MCF 10A (cell line): Measurements from ENCODE around the gene ARF1. TPM values are rescaled to one million over a fixed set of nuclear protein-coding genes. Genes with fewer than 3 reads are reported as not detected.

ENCODE experiments used
- BruUV-seq: library from RNA; stranded (reverse); fragments of 400-500 nt; replicated peaks from 2 replicates; lab custom pipeline; 2021; lab: Mats Ljungman, UMichigan
- CTCF ChIA-PET: fragments of 300-600 bp; sonication (Branson Sonifier 250); formaldehyde crosslinking; extraction: SDS; loops from one replicate; lab custom pipeline; 2021; ENCODE audit warnings: antibody characterized with exemption, inconsistent platforms; lab: Yijun Ruan, JAX
- POLR2A ChIA-PET: fragments of 300-600, 350-650 bp; sonication (Branson Sonifier 250); formaldehyde crosslinking; extraction: SDS; loops from one replicate; lab custom pipeline; 2020; ENCODE audit warnings: antibody characterized with exemption, inconsistent platforms; lab: Yijun Ruan, JAX
- DNase-seq: peaks from one replicate; pipeline ENCODE4 v3.0.0-alpha.2; 2018; ENCODE audit not compliant: unreplicated experiment
- H3K27ac Mint-ChIP-seq: one replicate; pipeline ENCODE4 v1.8.0; 2022; ENCODE audit warnings: mild to moderate bottlenecking, low read depth, mixed read lengths; ENCODE audit not compliant: unreplicated experiment
- H3K27me3 Mint-ChIP-seq: one replicate; pipeline ENCODE4 v1.8.0; 2022; ENCODE audit warnings: mixed read lengths; ENCODE audit not compliant: insufficient read depth, unreplicated experiment
- H3K36me3 Mint-ChIP-seq: one replicate; pipeline ENCODE4 v1.8.0; 2022; ENCODE audit warnings: mild to moderate bottlenecking, moderate library complexity, mixed read lengths; ENCODE audit not compliant: insufficient read depth, unreplicated experiment
- H3K4me1 Mint-ChIP-seq: one replicate; pipeline ENCODE4 v1.8.0; 2022; ENCODE audit warnings: mixed read lengths; ENCODE audit not compliant: insufficient read depth, unreplicated experiment
- H3K4me3 Mint-ChIP-seq: one replicate; pipeline ENCODE4 v1.8.0; 2022; ENCODE audit warnings: mild to moderate bottlenecking, moderate library complexity, mixed read lengths; ENCODE audit not compliant: unreplicated experiment
- H3K9me3 Mint-ChIP-seq: one replicate; pipeline ENCODE4 v1.8.0; 2022; ENCODE audit warnings: mixed read lengths; ENCODE audit not compliant: unreplicated experiment
- intact Hi-C: fragments of 100-400 bp; cut with micrococcal nuclease; formaldehyde crosslinking; loops from 2 replicates; pipeline ENCODE4 v1.14.1; 2022
- total RNA-seq: library from RNA; stranded (reverse); gene quantifications from 2 replicates; pipeline ENCODE4 v1.2.3, GENCODE V29; 2022
- TF ChIP-seq, protein P1 (sequence below): fragments of 200-600 bp; IDR thresholded peaks from one replicate; pipeline ENCODE4 v1.8.0; 2022; ENCODE audit warnings: antibody characterized with exemption, mild to moderate bottlenecking; ENCODE audit not compliant: unreplicated experiment

Gene ARF1
- total RNA-seq, 1 experiment from 2014 or later, result 870 TPM

DNA sequence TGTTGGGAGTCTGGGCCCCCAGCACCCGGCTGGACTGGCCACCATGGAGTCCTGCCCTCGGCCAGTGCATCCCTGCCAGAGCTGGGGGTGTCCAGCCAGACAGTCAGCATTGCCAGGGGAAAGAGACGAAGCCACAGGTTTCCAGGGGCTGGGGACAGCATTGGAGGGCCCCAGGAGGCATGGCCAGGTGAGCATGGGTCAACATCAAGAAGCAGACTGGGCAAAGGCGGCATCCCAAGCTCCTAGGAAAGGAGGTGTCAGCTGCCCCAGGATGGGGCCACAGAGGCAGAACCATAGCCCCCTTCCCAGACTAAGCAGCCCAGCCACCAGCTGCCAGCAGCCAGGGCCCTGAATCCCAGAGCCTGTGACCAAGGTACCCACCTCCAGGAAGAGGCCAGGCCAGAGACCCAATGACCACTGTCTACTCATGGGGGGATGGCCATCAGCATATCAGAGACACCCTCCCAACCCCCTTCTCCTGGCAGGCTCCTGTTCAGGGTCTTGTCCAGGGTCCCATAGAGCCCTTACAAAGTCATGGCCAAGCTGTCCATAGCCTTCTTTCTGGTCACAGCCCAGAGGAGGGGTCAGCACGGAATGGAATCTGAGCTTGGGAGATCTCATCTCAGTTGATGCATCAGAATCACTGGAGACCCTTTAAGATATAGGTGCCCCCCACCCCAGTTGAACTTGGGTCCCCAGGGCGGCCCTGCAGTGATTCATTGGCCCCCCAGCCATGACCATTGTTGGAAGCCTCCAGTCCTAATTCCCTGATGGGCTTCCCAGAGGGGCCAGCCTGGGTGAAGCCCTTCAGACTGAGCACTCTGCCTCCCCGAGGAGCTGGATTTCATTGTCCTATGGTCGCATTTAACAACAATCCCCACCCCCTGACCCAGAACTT, 43.3 kb upstream of the ARF1 start:
- no peaks in the 10 kb centered on the region for H3K27me3 Mint-ChIP-seq
- peaks cover 4% of the 10 kb centered on the region for H3K9me3 Mint-ChIP-seq
- no peaks in the 10 kb centered on the region for H3K36me3 Mint-ChIP-seq
- ChIA-PET POLR2A (interaction anchor here (0.6 kb wide), 1 partner anchor 572 kb away, joined by 4 read pairs; no protein-coding TSS in a partner anchor), CTCF (interaction anchor here (0.7 to 1.2 kb wide), 2 partner anchors 35 to 41 kb away, joined by 3 to 5 read pairs; no protein-coding TSS in a partner anchor)
- no TSS peak for BruUV-seq
- DNase-seq, result no peak
- intact Hi-C loops, result no loop called here
- TF ChIP-seq, protein P1, sequence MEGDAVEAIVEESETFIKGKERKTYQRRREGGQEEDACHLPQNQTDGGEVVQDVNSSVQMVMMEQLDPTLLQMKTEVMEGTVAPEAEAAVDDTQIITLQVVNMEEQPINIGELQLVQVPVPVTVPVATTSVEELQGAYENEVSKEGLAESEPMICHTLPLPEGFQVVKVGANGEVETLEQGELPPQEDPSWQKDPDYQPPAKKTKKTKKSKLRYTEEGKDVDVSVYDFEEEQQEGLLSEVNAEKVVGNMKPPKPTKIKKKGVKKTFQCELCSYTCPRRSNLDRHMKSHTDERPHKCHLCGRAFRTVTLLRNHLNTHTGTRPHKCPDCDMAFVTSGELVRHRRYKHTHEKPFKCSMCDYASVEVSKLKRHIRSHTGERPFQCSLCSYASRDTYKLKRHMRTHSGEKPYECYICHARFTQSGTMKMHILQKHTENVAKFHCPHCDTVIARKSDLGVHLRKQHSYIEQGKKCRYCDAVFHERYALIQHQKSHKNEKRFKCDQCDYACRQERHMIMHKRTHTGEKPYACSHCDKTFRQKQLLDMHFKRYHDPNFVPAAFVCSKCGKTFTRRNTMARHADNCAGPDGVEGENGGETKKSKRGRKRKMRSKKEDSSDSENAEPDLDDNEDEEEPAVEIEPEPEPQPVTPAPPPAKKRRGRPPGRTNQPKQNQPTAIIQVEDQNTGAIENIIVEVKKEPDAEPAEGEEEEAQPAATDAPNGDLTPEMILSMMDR, result no peak
- no peaks in the 10 kb centered on the region for H3K4me1 Mint-ChIP-seq
- H3K27ac Mint-ChIP-seq, result no peak overlapping the region
- no peak overlapping the region for H3K4me3 Mint-ChIP-seq

DNA sequence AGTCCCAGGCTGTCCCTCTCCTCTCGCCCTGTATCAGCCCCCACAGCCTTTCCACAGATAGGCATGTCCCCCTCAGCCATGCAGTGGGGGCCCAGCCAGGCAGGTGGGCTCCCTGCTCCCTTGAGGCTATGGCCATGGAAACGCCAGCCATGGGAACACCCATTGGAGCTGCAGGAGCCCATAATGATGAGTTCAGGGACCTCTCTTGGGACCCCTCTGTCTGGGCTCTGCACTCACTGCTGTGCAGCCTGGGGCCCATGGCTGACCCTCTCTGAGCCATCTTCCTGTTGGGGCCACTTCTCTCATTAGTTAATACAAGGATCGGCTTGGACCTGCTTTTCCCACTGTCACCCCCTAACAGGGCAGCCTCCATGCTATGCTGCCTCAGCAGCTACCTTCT, 42.5 kb upstream of the ARF1 start:
- H3K4me1 Mint-ChIP-seq, result peaks cover 2% of the 10 kb centered on the region
- ChIA-PET CTCF (interaction anchor here (0.7 to 1.2 kb wide), 2 partner anchors 36 to 42 kb away, joined by 3 to 5 read pairs; no protein-coding TSS in a partner anchor), POLR2A (interaction anchor here (0.6 kb wide), 1 partner anchor 125 kb away, joined by 3 read pairs; no protein-coding TSS in a partner anchor)
- H3K27ac Mint-ChIP-seq, result no peak overlapping the region
- intact Hi-C loops, result no loop called here
- H3K36me3 Mint-ChIP-seq, result no peaks in the 10 kb centered on the region
- TF ChIP-seq, protein P1, result no peak
- DNase-seq, result no peak
- no TSS peak for BruUV-seq
- no peaks in the 10 kb centered on the region for H3K27me3 Mint-ChIP-seq
- no peak overlapping the region for H3K4me3 Mint-ChIP-seq
- H3K9me3 Mint-ChIP-seq, result no peaks in the 10 kb centered on the region

DNA sequence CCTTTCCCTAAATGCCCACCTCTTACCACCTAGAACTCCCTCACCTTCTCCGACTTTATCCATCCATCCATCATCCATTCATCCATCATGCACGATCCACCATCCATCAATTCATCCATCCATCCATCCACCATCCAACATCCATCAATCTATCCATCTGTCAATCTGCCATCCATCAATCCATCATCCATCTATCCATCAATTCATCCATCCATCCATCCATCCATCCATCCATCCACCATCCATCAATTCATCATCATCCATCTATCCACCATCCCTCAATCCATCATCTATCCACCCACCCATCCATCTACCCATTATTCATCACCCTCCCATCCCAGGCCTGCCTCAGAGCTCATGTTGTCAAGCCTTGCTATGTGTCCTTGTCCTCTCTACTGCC, 41.2 kb upstream of the ARF1 start:
- Mint-ChIP-seq H3K27me3 (no peaks in the 10 kb centered on the region), H3K4me3 (no peak overlapping the region), H3K36me3 (no peaks in the 10 kb centered on the region), H3K4me1 (peaks cover 15% of the 10 kb centered on the region), H3K9me3 (no peaks in the 10 kb centered on the region), H3K27ac (no peak overlapping the region)
- TF ChIP-seq, protein P1, result no peak
- no peak for DNase-seq
- BruUV-seq, result no TSS peak
- CTCF ChIA-PET, result interaction anchor here (1.4 kb wide), 1 partner anchor 42 kb away, joined by 3 read pairs; no protein-coding TSS in a partner anchor
- intact Hi-C loops, result no loop called here
- POLR2A ChIA-PET, result no interaction called here

DNA sequence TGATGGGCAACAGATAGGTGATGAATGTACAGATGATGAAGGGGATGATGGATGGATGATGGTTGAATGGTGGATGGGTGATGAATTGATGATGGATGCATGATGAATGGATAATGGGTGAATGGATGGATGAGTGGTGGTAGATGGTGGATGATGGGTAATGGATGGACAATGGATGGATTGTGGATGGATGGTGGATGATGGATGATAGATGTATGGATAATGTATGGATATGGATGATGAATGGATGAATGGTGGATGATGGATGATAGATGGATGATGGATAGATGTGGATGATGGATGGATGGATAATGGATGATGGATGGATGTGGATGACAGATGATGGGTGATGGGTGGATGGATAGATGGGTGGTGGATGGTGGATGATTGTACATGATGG, 40.0 kb upstream of the ARF1 start:
- Mint-ChIP-seq H3K9me3 (no peaks in the 10 kb centered on the region), H3K4me3 (no peak overlapping the region), H3K4me1 (peaks cover 18% of the 10 kb centered on the region), H3K27me3 (no peaks in the 10 kb centered on the region), H3K36me3 (no peaks in the 10 kb centered on the region), H3K27ac (no peak overlapping the region)
- BruUV-seq, result no TSS peak
- POLR2A ChIA-PET, result no interaction called here
- CTCF ChIA-PET, result no interaction called here
- intact Hi-C loops, result no loop called here
- DNase-seq, result no peak
- TF ChIP-seq, protein P1, result no peak
